PC-3 (cell line): ENCODE results near the gene CHD3. TPM values are rescaled to one million over a fixed set of nuclear protein-coding genes. Genes with fewer than 3 reads are reported as not detected.

ENCODE experiments used
- ATAC-seq: fragments of 200-7000 bp; cut with Tn5 transposase; 2 replicates; pipeline ENCODE4 v1.9.1; 2020; ENCODE audit warnings: mild to moderate bottlenecking, moderate library complexity
- BruUV-seq: library from RNA; stranded (reverse); fragments of 400-500 nt; replicated peaks from 2 replicates; lab custom pipeline; 2021; lab: Mats Ljungman, UMichigan
- CTCF ChIA-PET: fragments of 300-600 bp; sonication (Branson Sonifier 250); formaldehyde crosslinking; loops from one replicate; lab custom pipeline; 2022; ENCODE audit warnings: antibody characterized with exemption; lab: Charles Lee
- POLR2A ChIA-PET: fragments of 300-600 bp; sonication (Branson Sonifier 250); formaldehyde crosslinking; loops from one replicate; lab custom pipeline; 2022; ENCODE audit warnings: antibody characterized with exemption; ENCODE audit not compliant: unreplicated experiment; lab: Charles Lee
- DNase-seq: peaks from one replicate; pipeline ENCODE4 v3.0.0-alpha.2; 2015
- H2AFZ ChIP-seq: fragments of 300-600 bp; sonication (generic); 2 replicates; pipeline ENCODE4 v1.6.0; 2016; ENCODE audit warnings: antibody characterized with exemption, low read length
- H3F3A ChIP-seq: fragments of 300-600 bp; sonication (generic); one replicate; pipeline ENCODE4 v1.6.0; 2017; ENCODE audit warnings: antibody characterized with exemption, low read length, control low read depth, mild to moderate bottlenecking; ENCODE audit not compliant: unreplicated experiment
- H3K27ac ChIP-seq: fragments of 300-600 bp; sonication (generic); 2 replicates; pipeline ENCODE4 v1.5.1; 2016; ENCODE audit warnings: mild to moderate bottlenecking, low read length
- H3K27me3 ChIP-seq: fragments of 300-600 bp; sonication (generic); 2 replicates; pipeline ENCODE4 v1.6.1; 2016; ENCODE audit warnings: low read length, mixed read lengths
- H3K36me3 ChIP-seq: fragments of 300-600 bp; sonication (generic); 2 replicates; pipeline ENCODE4 v1.6.1; 2016; ENCODE audit warnings: low read depth, mixed run types, low read length, mixed read lengths
- H3K4me1 ChIP-seq: fragments of 300-600 bp; sonication (generic); 2 replicates; pipeline ENCODE4 v1.5.1; 2016; ENCODE audit warnings: low read length; ENCODE audit not compliant: insufficient read depth
- H3K4me2 ChIP-seq: fragments of 300-600 bp; sonication (generic); 2 replicates; pipeline ENCODE4 v1.6.0; 2016; ENCODE audit warnings: low read length
- H3K4me3 ChIP-seq: fragments of 300-600 bp; sonication (generic); 2 replicates; pipeline ENCODE4 v1.5.1; 2016; ENCODE audit warnings: mild to moderate bottlenecking, low read length, mixed read lengths
- H3K79me2 ChIP-seq: fragments of 300-600 bp; sonication (generic); 2 replicates; pipeline ENCODE4 v1.6.1; 2017; ENCODE audit warnings: low read length, mixed read lengths
- H3K9ac ChIP-seq: fragments of 300-600 bp; sonication (generic); 2 replicates; pipeline ENCODE4 v1.6.0; 2016; ENCODE audit warnings: mild to moderate bottlenecking, low read length
- H3K9me2 ChIP-seq: fragments of 300-600 bp; sonication (generic); replicated peaks from 2 replicates; pipeline ENCODE4 v1.6.1; 2016; ENCODE audit warnings: mixed run types, low read length, mixed read lengths
- H3K9me3 ChIP-seq: fragments of 300-600 bp; sonication (generic); 2 replicates; pipeline ENCODE4 v1.6.1; 2016; ENCODE audit warnings: low read length, mixed read lengths
- H4K20me1 ChIP-seq: fragments of 300-600 bp; sonication (generic); 2 replicates; pipeline ENCODE4 v1.6.1; 2016; ENCODE audit warnings: low read length, mixed read lengths
- CTCF ChIP-seq: fragments of 300-600 bp; sonication (generic); conservative IDR thresholded peaks from 2 replicates; pipeline ENCODE4 v1.5.1; 2017; ENCODE audit warnings: antibody characterized with exemption, low read depth, mild to moderate bottlenecking, low read length
- EZH2 ChIP-seq: fragments of 300-600 bp; sonication (generic); IDR thresholded peaks from one replicate; pipeline ENCODE4 v1.6.1; 2017; ENCODE audit warnings: antibody characterized with exemption, mild to moderate bottlenecking, low read length; ENCODE audit not compliant: unreplicated experiment
- EZH2phosphoT487 ChIP-seq: fragments of 300-600 bp; sonication (generic); IDR thresholded peaks from 2 replicates; pipeline ENCODE4 v1.6.1; 2018; ENCODE audit warnings: mild to moderate bottlenecking, antibody characterized with exemption, low read length, borderline replicate concordance
- intact Hi-C: fragments of 100-400 bp; cut with micrococcal nuclease; formaldehyde crosslinking; loops from 2 replicates; pipeline ENCODE4 v1.9.0; 2023
- total RNA-seq: library from RNA; depleted of rRNA; stranded (reverse); fragments of >200 nt; gene quantifications from 2 replicates; pipeline ENCODE4 v1.2.3, GENCODE V29; 2014

Gene CHD3
- total RNA-seq, 1 experiment from 2014 or later, result 102 TPM

GRCh38 chr17:7909089-7909488, 20.5 kb downstream of the CHD3 start:
- Histone ChIP-seq H3K4me1 (no peaks in the 10 kb centered on the region), H3K9me3 (no peaks in the 10 kb centered on the region), H3K27ac (no peak overlapping the region), H3K9me2 (no peaks in the 10 kb centered on the region), H3K9ac (no peak overlapping the region), H3K79me2 (no peaks in the 10 kb centered on the region), H3K27me3 (no peaks in the 10 kb centered on the region), H3F3A (no peaks in the 10 kb centered on the region), H3K4me2 (no peak overlapping the region), H4K20me1 (no peaks in the 10 kb centered on the region), H3K4me3 (no peak overlapping the region), H2AFZ (no peak overlapping the region), H3K36me3 (peaks cover 14% of the 10 kb centered on the region; the same call in 1 of the 2 replicates)
- TF ChIP-seq CTCF, result no peak
- no peak for TF ChIP-seq EZH2
- no peak for TF ChIP-seq EZH2phosphoT487
- no peak for DNase-seq
- no peak for ATAC-seq
- intact Hi-C loops, result no loop called here
- ChIA-PET POLR2A (no interaction called here), CTCF (no interaction called here)
- no TSS peak for BruUV-seq

GRCh38 chr17:7910281-7910680, 21.7 kb downstream of the CHD3 start:
- H3K4me1 ChIP-seq, result peaks cover 10% of the 10 kb centered on the region
- no peak overlapping the region for H3K4me2 ChIP-seq
- H2AFZ ChIP-seq, result no peak overlapping the region
- intact Hi-C loops, result no loop called here
- TF ChIP-seq EZH2 (no peak), CTCF (no peak), EZH2phosphoT487 (no peak)
- H3K27ac ChIP-seq, result no peak overlapping the region
- BruUV-seq, result no TSS peak
- ChIA-PET POLR2A (no interaction called here), CTCF (interaction anchor here (0.6 kb wide), 1 partner anchor 87 kb away, joined by 3 read pairs; no protein-coding TSS in a partner anchor)
- no peak overlapping the region for H3K4me3 ChIP-seq
- no peaks in the 10 kb centered on the region for H3K27me3 ChIP-seq
- H3K79me2 ChIP-seq, result no peaks in the 10 kb centered on the region
- no peak overlapping the region for H3K9ac ChIP-seq
- peaks cover 7% of the 10 kb centered on the region; the same call in 1 of the 2 replicates for H3K36me3 ChIP-seq
- H3F3A ChIP-seq, result no peaks in the 10 kb centered on the region
- no peaks in the 10 kb centered on the region for H3K9me2 ChIP-seq
- ATAC-seq (no peak), DNase-seq (no peak)
- H3K9me3 ChIP-seq, result no peaks in the 10 kb centered on the region
- H4K20me1 ChIP-seq, result no peaks in the 10 kb centered on the region

- no peak overlapping the region for H3K4me3 ChIP-seq
- H3K4me2 ChIP-seq, result no peak overlapping the region
- H4K20me1 ChIP-seq, result no peaks in the 10 kb centered on the region
- no peaks in the 10 kb centered on the region for H3K27me3 ChIP-seq
- intact Hi-C loops, result no loop called here
- TF ChIP-seq EZH2phosphoT487 (no peak), CTCF (no peak), EZH2 (no peak)
- no TSS peak for BruUV-seq
- H2AFZ ChIP-seq, result no peak overlapping the region
- no peaks in the 10 kb centered on the region for H3F3A ChIP-seq
- peaks cover 6% of the 10 kb centered on the region; the same call in 1 of the 2 replicates for H3K36me3 ChIP-seq
- H3K4me1 ChIP-seq, result peaks cover 13% of the 10 kb centered on the region
- H3K79me2 ChIP-seq, result no peaks in the 10 kb centered on the region
- DNase-seq (no peak), ATAC-seq (no peak)
- no peaks in the 10 kb centered on the region for H3K9me3 ChIP-seq
- CTCF ChIA-PET, result interaction anchor here (0.6 kb wide), 1 partner anchor 87 kb away, joined by 3 read pairs; no protein-coding TSS in a partner anchor
- H3K9me2 ChIP-seq, result no peaks in the 10 kb centered on the region
- H3K27ac ChIP-seq, result no peak overlapping the region
- POLR2A ChIA-PET, result no interaction called here
- no peak overlapping the region for H3K9ac ChIP-seq
These were observed 22.1 kb downstream of the CHD3 start for GRCh38 chr17:7910711-7911110.
